Measurements from ENCODE around the gene CD8B2.
"Not testable (repeated sequence)": the region's sequence is repeated elsewhere in the genome, so short reads cannot be mapped to it uniquely, and the experiment has no call there.

CD8B2 gene

DNA sequence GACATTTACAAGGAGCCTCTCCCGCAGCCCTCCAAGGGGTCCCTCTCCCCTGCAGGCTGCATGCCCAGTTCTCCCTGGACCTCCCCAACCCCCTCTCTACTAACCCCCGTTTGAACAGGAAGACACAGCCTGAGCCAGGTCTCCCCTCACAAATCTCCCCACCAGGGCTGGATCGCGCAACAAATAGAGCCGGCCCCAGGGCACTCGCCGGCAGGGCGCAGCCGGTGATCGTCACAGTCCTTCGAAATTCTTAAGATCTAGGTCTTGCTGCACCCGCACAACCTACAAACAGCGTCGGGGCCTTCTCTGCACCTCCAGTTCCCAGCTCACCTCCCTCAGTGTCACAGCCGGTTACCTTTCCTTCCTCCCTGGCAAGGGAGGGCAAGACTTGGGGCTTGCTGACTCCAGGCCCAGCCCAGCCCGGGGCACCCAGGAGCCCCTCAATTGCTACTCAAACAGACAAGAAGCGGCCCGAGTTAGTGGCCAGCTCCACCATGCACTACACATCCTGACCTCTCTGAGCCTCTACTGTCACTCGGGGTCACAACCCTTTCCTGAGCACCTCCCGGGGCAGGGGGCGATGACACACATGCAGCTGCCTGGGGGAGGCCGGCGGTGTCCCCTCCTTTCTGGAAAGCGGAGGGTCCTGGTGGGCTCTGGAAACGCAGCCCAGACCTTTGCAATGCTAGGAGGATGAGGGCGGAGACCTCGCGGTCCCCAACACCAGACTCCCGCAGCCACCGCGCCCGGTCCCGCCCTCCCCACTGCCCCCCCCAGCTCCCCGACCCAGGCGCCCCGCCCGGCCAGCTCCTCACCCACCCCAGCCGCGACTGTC lies at the start of gene CD8B2:
Gene CD8B2, plus strand, starts transcription at position 814 of the 835 bp plus-strand sequence. CDS start 63 bp downstream, outside the sequence.
- not testable (repeated sequence) for DNase-seq

DNA sequence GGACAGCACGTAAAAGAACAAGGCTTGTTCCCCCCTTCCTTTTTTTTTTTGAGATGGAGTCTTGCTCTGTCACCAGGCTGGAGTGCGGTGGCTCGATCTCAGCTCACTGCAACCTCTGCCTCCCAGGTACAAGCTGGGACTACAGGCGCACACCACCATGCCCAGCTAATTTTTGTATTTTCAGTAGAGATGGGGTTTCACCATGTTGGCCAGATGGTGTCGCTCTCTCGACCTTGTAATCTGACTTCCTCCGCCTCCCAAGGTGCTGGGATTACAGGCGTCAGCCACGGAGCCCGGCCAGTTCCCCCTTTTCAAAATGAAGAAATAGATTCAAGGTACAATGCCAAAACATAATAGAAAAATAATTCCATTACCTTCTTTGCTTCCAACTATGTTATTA lies 25.3 kb upstream of the CD8B2 start:
- not testable (repeated sequence) for DNase-seq

GRCh38 chr2:106467516-106467915 lies 19.6 kb upstream of the CD8B2 start:
- DNase-seq: not testable (repeated sequence)

GRCh38 chr2:106468107-106468506 lies 19.1 kb upstream of the CD8B2 start, which contains the start of gene RGPD3:
RGPD3 (minus strand) TSS chr2:106468413; CDS start chr2:106468288, 125 bp downstream.
- not testable (repeated sequence) for DNase-seq

DNA sequence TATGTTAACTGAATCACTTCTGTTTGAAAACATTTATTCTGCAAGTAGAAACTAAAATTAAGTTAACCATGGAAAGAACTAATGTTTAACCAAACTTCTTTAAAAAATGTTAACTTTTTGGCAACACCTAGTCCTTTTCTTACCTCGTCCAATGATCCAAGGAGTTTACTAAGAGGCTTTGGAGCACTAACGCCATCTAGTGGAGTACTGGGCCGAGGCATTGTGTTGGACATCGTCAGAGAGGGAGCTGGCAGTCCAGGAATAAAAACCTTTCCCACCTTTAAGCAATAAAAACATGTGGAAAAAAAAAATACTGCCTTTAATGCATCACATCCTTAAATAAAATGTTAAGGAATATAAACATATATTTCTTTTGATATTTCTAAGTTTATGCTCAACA lies 16.5 kb upstream of the CD8B2 start:
- peak; percentile 45 for DNase-seq

DNA sequence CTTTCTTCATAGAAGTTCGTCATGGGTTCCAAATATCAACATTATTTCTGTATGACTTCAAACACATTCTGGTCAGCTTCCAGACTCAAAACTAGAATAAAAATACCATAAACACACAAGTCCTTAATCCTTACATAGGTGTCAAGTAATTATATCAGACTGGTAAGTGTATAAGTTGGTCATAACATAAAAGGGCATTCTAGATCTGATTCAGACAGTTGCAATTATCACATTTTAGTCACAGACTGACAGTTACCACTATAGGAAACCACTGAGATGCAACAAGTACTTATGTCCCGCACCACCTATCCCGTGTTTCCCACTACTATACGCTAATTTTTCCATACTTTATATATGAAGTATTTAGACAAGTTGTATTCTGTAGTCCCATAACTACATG lies 9.5 kb upstream of the CD8B2 start:
- not testable (repeated sequence) for DNase-seq

DNA sequence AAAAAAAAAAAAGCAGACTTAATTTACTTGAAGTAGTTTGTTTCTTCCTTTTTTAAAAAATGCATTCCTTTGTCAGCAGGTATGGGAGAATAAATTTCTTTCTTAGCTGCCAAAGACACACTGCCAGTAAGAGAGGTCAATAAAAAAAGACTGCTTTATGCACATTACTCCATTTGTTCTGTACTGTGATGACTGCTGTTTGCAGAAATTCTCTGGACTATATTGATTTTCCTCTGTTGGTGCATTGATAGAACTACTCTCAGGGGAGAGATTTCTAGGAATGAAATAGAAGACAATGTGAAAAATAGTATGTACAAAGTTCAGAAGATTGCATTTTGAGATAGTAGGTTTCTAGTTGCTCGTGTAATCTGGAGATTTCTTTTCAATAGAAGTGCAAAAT lies 7.6 kb upstream of the CD8B2 start:
- DNase-seq: not testable (repeated sequence)

DNA sequence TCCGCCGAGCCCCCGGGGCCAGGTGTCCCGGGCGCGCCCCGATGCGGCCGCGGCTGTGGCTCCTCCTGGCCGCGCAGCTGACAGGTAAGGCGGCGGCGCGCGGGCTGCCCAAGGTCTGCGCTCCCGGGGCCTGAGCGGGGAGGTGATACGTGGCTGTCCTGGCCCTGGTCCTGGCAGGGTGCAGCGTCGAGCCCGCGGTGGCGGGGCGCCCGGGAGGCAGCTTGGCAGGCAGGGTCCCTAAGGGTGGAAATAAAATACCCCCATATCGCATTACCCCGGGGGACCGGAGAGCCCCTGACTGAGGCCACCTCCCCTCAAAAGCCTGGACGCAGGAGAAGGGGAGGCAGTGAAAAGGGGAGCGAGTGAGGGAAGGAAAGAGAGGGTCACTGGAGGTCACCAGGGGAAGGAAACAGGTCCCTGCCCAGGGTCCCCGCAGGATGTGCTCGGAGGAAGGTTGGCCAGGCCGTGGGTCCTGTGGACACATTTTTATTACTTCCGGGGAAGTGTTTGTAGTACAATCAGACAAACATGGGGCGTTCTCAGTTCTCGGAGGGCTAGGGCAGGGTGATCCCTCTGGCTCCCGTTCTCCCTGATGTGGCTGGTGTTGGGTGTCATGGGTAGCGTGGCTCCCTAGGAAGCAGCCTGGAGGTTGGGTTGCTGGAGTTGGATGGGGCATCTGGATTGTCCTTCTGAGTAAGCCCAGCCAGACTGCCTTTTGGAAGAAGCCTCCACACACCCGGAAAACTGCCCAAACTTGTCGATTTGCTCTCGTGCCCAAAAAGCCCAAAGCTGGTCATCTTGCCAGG lies 425 bp downstream of the CD8B2 start:
- not testable (repeated sequence) for DNase-seq

GRCh38 chr2:106489701-106490100 lies 2.5 kb downstream of the CD8B2 start:
- not testable (repeated sequence) for DNase-seq

DNA sequence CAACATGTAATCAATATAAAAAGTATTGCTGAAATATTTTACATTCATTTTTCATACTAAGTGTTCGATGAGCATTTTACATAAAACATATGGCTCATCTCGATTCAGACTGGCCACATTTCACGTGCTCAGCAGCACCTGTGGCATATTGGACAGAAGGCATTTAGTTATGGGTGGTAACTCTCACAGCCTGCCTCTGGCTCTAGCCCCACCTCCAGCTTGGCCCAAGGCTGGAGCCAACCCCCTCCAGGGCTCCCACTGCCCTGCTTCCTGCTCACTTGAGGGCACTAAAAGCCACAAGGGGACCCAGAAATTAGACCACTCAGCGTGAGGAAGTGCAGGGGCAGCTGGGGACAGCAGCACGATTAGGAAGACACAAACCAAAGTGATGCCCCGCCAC lies 5.2 kb downstream of the CD8B2 start:
- not testable (repeated sequence) for DNase-seq

DNA sequence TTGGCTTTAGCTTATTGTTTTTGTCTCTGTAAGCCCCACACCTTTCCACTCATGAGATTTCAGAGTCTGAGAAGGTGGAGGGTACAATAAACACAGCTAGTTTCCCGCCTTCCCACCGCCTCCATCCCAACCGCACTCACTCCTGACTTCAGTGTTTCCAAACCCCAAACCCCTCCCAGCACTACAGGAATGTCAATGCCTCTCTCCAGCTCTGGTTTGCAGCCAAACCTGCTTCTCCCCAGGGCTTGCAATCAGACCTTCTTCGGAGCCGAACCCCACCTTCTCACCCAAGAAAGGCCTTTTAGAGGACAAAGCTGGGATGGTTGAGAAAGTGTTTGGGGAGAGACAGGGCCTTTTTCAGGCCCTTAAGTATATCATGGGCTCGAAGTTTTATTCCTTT lies 5.7 kb downstream of the CD8B2 start:
- not testable (repeated sequence) for DNase-seq

- not testable (repeated sequence) for DNase-seq
Measured at GRCh38 chr2:106498549-106498948, 11.4 kb downstream of the CD8B2 start.

- DNase-seq: not testable (repeated sequence)
Measured at GRCh38 chr2:106500350-106500749, 13.2 kb downstream of the CD8B2 start.

DNA sequence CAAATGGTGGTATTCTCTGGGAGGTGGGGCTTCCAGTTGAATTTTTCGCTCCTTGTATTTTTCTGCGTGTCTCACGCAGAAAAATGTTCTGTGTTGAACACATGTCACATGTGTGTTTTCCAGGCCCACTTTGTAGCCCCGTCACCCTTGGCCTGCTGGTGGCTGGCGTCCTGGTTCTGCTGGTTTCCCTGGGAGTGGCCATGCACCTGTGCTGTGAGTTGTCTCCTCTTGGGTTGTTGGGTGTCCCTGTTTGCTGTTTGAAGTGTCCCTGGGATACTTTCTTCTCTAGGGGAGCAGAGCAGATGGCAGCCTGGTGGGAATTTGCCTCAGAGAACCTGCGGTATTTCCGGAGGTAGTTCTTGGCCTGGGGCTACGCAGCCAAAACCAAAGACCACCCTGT lies 15.2 kb downstream of the CD8B2 start:
- not testable (repeated sequence) for DNase-seq

GRCh38 chr2:106504192-106504591 lies 17.0 kb downstream of the CD8B2 start:
- DNase-seq: not testable (repeated sequence)

- DNase-seq: not testable (repeated sequence)
Measured at GRCh38 chr2:106504787-106505186, 17.6 kb downstream of the CD8B2 start.

DNA sequence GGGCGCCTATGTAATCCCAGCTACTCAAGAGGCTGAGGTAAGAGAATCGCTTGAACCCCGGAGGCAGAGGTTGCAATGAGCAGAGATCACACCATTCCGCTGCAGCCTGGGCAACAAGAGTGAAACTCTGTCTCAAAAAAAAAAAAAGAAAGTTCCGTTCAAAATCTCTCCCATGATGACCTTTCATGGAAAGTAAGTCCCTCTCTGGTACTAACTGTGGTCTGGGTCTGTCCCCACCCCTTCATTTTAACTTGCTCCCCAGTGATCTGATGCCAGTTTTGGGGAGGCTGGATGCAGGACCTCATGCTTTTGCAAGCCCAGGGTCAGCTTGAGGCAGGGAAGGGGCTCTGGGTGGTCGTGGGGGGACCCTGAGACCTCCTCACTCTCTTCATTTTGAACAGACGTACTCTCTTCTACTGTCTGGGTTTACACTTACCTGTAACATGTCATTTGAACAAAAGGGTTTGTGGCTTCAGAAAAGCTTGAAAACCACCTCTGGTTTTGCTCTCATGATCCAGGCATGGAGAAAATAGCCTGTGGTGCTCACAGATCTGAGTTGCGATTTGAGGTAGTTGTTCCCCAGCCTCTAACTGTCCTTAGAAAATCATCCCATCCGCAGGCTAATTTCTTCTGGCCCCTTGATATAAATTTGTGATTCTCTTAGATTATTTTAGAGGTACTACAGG lies 19.0 kb downstream of the CD8B2 start:
- DNase-seq: not testable (repeated sequence)

DNA sequence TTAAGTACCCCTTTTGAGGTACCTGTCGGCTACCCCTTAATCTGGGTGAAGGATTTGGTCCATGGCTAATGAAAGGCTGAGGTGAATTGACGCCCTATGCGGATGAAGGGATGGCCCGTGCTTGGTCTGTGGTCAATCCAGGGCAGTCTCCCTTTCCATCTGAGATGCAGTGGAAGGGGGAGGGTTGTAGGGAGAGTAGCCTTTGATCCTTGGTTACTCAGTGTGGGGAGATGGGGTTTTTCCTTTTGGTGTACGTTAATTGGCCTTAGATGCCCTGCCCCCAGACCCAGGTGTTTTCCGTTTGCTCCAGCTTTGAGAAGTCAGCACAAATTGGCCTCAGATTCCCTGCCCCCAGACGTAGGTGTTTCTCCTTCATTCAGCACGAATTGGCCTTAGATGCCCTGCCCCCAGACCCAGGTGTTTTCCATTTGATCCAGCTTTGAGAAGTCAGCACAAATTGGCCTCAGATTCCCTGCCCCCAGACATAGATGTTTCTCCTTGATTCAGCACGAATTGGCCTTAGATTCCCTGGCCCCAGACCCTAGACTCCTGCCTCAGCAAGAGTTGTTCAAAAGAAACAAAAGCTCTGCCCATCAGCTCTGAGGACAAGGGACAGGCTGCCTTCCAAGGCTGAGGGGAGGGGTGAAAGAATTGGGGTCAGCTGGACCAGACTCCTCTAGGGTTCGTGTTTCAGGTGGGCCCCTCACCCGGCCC lies 21.7 kb downstream of the CD8B2 start:
- DNase-seq: not testable (repeated sequence)

GRCh38 chr2:106509374-106509770 lies 22.2 kb downstream of the CD8B2 start:
- not testable (repeated sequence) for DNase-seq

GRCh38 chr2:106510791-106511190 lies 23.6 kb downstream of the CD8B2 start:
- not testable (repeated sequence) for DNase-seq

DNA sequence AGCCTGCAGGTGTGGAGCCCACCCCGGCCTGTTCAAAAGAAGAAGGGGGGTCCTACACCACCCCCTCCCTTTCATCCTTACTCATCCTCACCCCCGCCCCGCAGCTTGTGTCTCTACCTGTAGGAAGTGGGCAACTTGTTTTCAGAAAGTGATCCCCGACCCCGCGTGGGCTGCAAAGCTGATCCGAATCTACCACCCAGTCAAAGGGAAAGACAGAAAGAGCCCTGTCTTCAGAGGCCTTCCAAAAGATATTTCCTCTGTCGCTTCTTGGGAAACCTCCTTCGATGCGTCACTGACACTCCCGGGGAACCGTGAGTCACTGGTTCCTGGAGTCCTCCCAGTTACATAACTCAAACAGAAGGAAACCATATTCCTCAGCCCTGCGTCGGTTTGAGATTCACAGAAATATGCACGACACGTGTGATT lies 24.3 kb downstream of the CD8B2 start:
- DNase-seq: peak; percentile 27

GRCh38 chr2:106511934-106512333 lies 24.8 kb downstream of the CD8B2 start:
- not testable (repeated sequence) for DNase-seq
